Esophagus muscularis mucosa (tissue), 4 donors: ENCODE measurements around the gene SH2D7. TPM values are rescaled to one million over a fixed set of nuclear protein-coding genes. Genes with fewer than 3 reads are reported as not detected.

Experiments
- DNase-seq: peaks from one replicate; pipeline ENCODE4 v3.0.0-alpha.2; 2017; ENCODE audit errors: extremely low spot score
- H3K27ac ChIP-seq, 4 donors: fragments of 200-600 bp; sonication (generic); replicated peaks in 1 of 4; 1 replicate in 3 of 4; 2 replicates in 1 of 4; pipeline ENCODE4 v1.5.1; 2016 to 2019; ENCODE audit warnings: mild to moderate bottlenecking in 1 of 4
- H3K27me3 ChIP-seq, 4 donors: fragments of 200-600 bp; sonication (generic); one replicate each; pipeline versions ENCODE4 v1.5.1 to v1.6.0; 2016 to 2019
- H3K36me3 ChIP-seq, 4 donors: fragments of 200-600 bp; sonication (generic); one replicate each; pipeline ENCODE4 v1.5.1; 2016 to 2019
- H3K4me1 ChIP-seq, 4 donors: fragments of 200-600 bp; sonication (generic); one replicate each; pipeline ENCODE4 v1.5.1; 2016 to 2019
- H3K4me3 ChIP-seq, 4 donors: fragments of 200-600 bp; sonication (generic); 1 replicate in 2 of 4; 2 replicates in 2 of 4; pipeline ENCODE4 v1.5.1; 2016 to 2019; ENCODE audit warnings: mild to moderate bottlenecking in 4 of 4, moderate library complexity in 1 of 4
- H3K9me3 ChIP-seq, 4 donors: fragments of 200-600 bp; sonication (generic); 1 replicate in 3 of 4; 2 replicates in 1 of 4; pipeline ENCODE4 v1.5.1; 2016 to 2019
- EP300 ChIP-seq: sonication (generic); formaldehyde crosslinking; IDR thresholded peaks from one replicate; pipeline ENCODE4 v1.6.1; 2017; ENCODE audit warnings: antibody characterized with exemption
- POLR2A ChIP-seq: fragments of 450-650 bp; IDR thresholded peaks from one replicate; pipeline ENCODE4 v1.6.1; 2017; ENCODE audit warnings: antibody characterized with exemption, moderate library complexity, mild to moderate bottlenecking, low read depth
- POLR2AphosphoS5 ChIP-seq, 2 donors: sonication (generic); formaldehyde crosslinking; IDR thresholded peaks; one replicate each; pipeline ENCODE4 v1.6.1; 2017; ENCODE audit warnings: antibody characterized with exemption in 2 of 2
- WGBS: methylation state at CpG from one replicate; pipeline ENCODE4 v1.1.5; 2018; 5-methylcytosine and 5-hydroxymethylcytosine counted together
- intact Hi-C: fragments of 100-400 bp; cut with DNase I; formaldehyde crosslinking; loops from one replicate; pipeline ENCODE4 v1.15.1; 2023
- total RNA-seq, 4 donors: library from RNA; depleted of rRNA; stranded (reverse); fragments of >200 nt; gene quantifications; one replicate each; pipeline versions ENCODE4 v1.1.0 to v1.2.1, GENCODE V29; 2016
- TF ChIP-seq, protein P1 (sequence below), 3 experiments: fragments of 200-600 bp in 2 of 3; fragments of 450-650 bp in 1 of 3; sonication (generic) in 2 of 3; IDR thresholded peaks; one replicate each; pipeline ENCODE4 v1.5.1; 2017 to 2019; ENCODE audit warnings: antibody characterized with exemption in 3 of 3, mild to moderate bottlenecking in 2 of 3, moderate library complexity in 1 of 3

The SH2D7 gene
- total RNA-seq, 4 donors from 2014 or later: not detected

- Histone ChIP-seq H3K4me1 (peaks cover 11 to 22% (median 19%) of the 10 kb centered on the region in 4 donors), H3K36me3 (no peaks in the 10 kb centered on the region), H3K27ac (no peak overlapping the region), H3K27me3 (no peaks in the 10 kb centered on the region), H3K9me3 (no peaks in the 10 kb centered on the region), H3K4me3 (no peak overlapping the region)
- TF ChIP-seq POLR2A (no peak), EP300 (no peak), POLR2AphosphoS5 (IDR thresholded peaks at IDR 0.05) (no peak)
- TF ChIP-seq, protein P1, sequence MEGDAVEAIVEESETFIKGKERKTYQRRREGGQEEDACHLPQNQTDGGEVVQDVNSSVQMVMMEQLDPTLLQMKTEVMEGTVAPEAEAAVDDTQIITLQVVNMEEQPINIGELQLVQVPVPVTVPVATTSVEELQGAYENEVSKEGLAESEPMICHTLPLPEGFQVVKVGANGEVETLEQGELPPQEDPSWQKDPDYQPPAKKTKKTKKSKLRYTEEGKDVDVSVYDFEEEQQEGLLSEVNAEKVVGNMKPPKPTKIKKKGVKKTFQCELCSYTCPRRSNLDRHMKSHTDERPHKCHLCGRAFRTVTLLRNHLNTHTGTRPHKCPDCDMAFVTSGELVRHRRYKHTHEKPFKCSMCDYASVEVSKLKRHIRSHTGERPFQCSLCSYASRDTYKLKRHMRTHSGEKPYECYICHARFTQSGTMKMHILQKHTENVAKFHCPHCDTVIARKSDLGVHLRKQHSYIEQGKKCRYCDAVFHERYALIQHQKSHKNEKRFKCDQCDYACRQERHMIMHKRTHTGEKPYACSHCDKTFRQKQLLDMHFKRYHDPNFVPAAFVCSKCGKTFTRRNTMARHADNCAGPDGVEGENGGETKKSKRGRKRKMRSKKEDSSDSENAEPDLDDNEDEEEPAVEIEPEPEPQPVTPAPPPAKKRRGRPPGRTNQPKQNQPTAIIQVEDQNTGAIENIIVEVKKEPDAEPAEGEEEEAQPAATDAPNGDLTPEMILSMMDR (IDR thresholded peaks at IDR 0.05): no peak
- intact Hi-C loops: no loop called here
- DNase-seq: no peak
- WGBS: 60% methylated on average over 2 of the region's 2 CpGs
Observed at GRCh38 chr15:78127882-78128281, 35.5 kb downstream of the SH2D7 start.

DNA sequence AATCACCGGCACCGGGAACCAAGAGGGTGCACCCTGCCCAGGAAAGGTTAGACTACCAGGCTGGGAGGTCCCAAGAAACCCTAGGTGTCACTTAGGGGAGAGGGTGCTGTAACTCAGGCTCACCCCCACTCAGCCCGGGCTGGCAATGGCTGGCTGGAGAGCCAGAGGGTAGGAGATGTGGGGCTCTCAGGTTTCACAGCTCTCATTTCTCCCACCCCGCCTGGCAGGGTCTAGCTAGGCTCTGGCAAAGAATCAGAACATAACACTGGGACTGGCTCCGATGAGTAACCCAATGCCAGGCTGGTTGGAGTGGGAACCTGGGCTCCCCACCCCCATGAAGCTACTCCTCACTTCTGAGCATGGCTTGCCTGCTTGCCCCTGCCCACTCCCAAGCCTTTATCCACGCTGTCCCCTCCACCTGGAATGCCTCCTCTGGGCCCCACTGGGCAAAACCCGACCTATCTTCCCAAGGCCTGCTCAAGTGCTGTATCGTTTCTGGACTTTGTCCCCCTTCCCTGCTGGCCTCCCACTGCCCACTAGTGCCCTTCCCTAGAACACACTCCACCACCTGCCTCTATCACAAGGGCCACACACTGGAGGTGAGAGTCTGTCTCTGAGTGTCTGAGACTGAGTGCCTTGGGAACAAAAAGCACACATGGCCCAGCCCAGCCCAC is 36.9 kb downstream of the SH2D7 start:
- Histone ChIP-seq H3K9me3 (no peaks in the 10 kb centered on the region), H3K4me3 (no peak overlapping the region), H3K27ac (no peak overlapping the region), H3K27me3 (no peaks in the 10 kb centered on the region), H3K36me3 (no peaks in the 10 kb centered on the region), H3K4me1 (peaks cover 11 to 22% (median 19%) of the 10 kb centered on the region in 4 donors)
- no peak for TF ChIP-seq POLR2A
- TF ChIP-seq POLR2AphosphoS5 (IDR thresholded peaks at IDR 0.05): no peak
- no peak for TF ChIP-seq EP300
- TF ChIP-seq, protein P1 (IDR thresholded peaks at IDR 0.05): no peak
- DNase-seq: no peak
- 68% methylated on average over 6 of the region's 8 CpGs for WGBS
- intact Hi-C loops: no loop called here

DNA sequence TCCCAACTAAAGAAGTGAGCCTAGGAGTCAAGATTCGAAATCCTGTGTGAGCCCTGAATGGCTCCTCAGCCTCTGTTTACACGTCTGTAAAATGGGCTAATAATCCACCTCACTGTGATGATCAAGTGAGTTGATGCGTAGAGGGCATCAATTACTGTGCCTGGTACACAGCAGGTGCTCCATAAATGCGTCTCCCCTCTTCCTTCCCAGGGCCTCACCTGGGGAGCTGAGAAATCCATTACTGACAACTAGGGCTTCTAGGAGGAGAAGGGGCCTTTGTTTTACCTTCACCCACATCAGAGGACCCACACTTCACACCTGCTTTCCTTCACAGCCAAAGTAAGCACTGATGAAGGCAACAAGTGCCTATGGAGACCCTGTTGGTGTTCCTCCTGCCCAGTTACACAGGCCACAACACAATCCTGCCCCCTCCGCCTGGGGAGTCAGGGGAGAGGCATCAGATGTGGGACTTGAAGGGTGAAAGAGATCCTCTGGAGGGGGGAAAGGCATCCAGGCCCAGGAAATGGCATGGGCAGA is 37.5 kb downstream of the SH2D7 start:
- DNase-seq: no peak
- 98% methylated on average over 5 of the region's 5 CpGs for WGBS
- Histone ChIP-seq H3K27ac (no peak overlapping the region), H3K4me3 (no peak overlapping the region), H3K4me1 (peaks cover 11 to 22% (median 19%) of the 10 kb centered on the region in 4 donors), H3K9me3 (no peaks in the 10 kb centered on the region), H3K36me3 (no peaks in the 10 kb centered on the region), H3K27me3 (no peaks in the 10 kb centered on the region)
- TF ChIP-seq POLR2AphosphoS5 (IDR thresholded peaks at IDR 0.05) (no peak), POLR2A (no peak), EP300 (no peak)
- TF ChIP-seq, protein P1 (IDR thresholded peaks at IDR 0.05): no peak
- intact Hi-C loops: no loop called here

- Histone ChIP-seq H3K36me3 (no peaks in the 10 kb centered on the region), H3K27ac (peak overlapping the region; percentile 85 to 88 (median 86)), H3K27me3 (no peaks in the 10 kb centered on the region), H3K4me1 (peaks cover 11 to 22% (median 19%) of the 10 kb centered on the region in 4 donors), H3K4me3 (peak overlapping the region; percentile 77 to 92 (median 88)), H3K9me3 (no peaks in the 10 kb centered on the region)
- intact Hi-C loops: no loop called here
- TF ChIP-seq, protein P1 (IDR thresholded peaks at IDR 0.05): no peak
- TF ChIP-seq EP300 (no peak), POLR2A (no peak), POLR2AphosphoS5 (IDR thresholded peaks at IDR 0.05) (no peak)
- DNase-seq: no peak
- 74% methylated on average over 16 of the region's 51 CpGs for WGBS
Observed at GRCh38 chr15:78130466-78131294, 38.3 kb downstream of the SH2D7 start.
